MM.1S (cell line): Measurements from ENCODE around the gene RHEB.

Experiments used
- DNase-seq: peaks from one replicate; pipeline ENCODE4 v3.0.0-alpha.2; 2015
- H2AFZ ChIP-seq: fragments of 300-600 bp; sonication (generic); 2 replicates; pipeline ENCODE4 v1.6.0; 2016; ENCODE audit warnings: antibody characterized with exemption, low read length
- H3F3A ChIP-seq: fragments of 300-600 bp; sonication (generic); 2 replicates; pipeline ENCODE4 v1.6.1; 2016; ENCODE audit warnings: mild to moderate bottlenecking, antibody characterized with exemption, low read length, moderate library complexity, mixed read lengths; ENCODE audit not compliant: insufficient read depth
- H3K27ac ChIP-seq: fragments of 300-600 bp; sonication (generic); 2 replicates; pipeline ENCODE4 v1.5.1; 2016; ENCODE audit warnings: mild to moderate bottlenecking, low read length
- H3K27me3 ChIP-seq: fragments of 300-600 bp; sonication (generic); replicated peaks from 2 replicates; pipeline ENCODE4 v1.6.0; 2016; ENCODE audit warnings: low read length; ENCODE audit not compliant: insufficient read depth
- H3K36me3 ChIP-seq: fragments of 300-600 bp; sonication (generic); replicated peaks from 2 replicates; pipeline ENCODE4 v1.6.1; 2016; ENCODE audit warnings: mild to moderate bottlenecking, low read length, mixed read lengths; ENCODE audit not compliant: insufficient read depth
- H3K4me1 ChIP-seq: fragments of 300-600 bp; sonication (generic); 2 replicates; pipeline ENCODE4 v1.6.1; 2016; ENCODE audit warnings: low read length, mixed read lengths
- H3K4me2 ChIP-seq: fragments of 300-600 bp; sonication (generic); 2 replicates; pipeline ENCODE4 v1.6.0; 2016; ENCODE audit warnings: low read depth, low read length
- H3K4me3 ChIP-seq: fragments of 300-600 bp; sonication (generic); 2 replicates; pipeline ENCODE4 v1.5.1; 2016; ENCODE audit warnings: low read length, mixed read lengths
- H3K79me2 ChIP-seq: fragments of 300-600 bp; sonication (generic); 2 replicates; pipeline ENCODE4 v1.6.1; 2016; ENCODE audit warnings: mixed run types, low read length, mixed read lengths
- H3K9ac ChIP-seq: fragments of 300-600 bp; sonication (generic); 2 replicates; pipeline ENCODE4 v1.6.1; 2016; ENCODE audit warnings: low read length, mixed read lengths
- H3K9me2 ChIP-seq: fragments of 300-600 bp; sonication (generic); replicated peaks from 2 replicates; pipeline ENCODE4 v1.6.1; 2016; ENCODE audit warnings: mild to moderate bottlenecking, low read length, mixed read lengths; ENCODE audit not compliant: insufficient read depth
- H3K9me3 ChIP-seq: fragments of 300-600 bp; sonication (generic); replicated peaks from 2 replicates; pipeline ENCODE4 v1.6.1; 2016; ENCODE audit warnings: mild to moderate bottlenecking, low read length, mixed read lengths; ENCODE audit not compliant: insufficient read depth
- H4K20me1 ChIP-seq: fragments of 300-600 bp; sonication (generic); 2 replicates; pipeline ENCODE4 v1.6.1; 2016; ENCODE audit warnings: mild to moderate bottlenecking, low read length, moderate library complexity, mixed read lengths; ENCODE audit not compliant: insufficient read depth
- CTCF ChIP-seq: fragments of 300-600 bp; sonication (generic); IDR thresholded peaks from 2 replicates; pipeline ENCODE4 v1.5.1; 2016; ENCODE audit warnings: antibody characterized with exemption, low read length, mixed read lengths
- EZH2 ChIP-seq: fragments of 300-600 bp; sonication (generic); optimal IDR thresholded peaks from 2 replicates; pipeline ENCODE3; 2017; ENCODE audit warnings: low read depth, mild to moderate bottlenecking, antibody characterized with exemption, low read length, mixed read lengths
- EZH2phosphoT487 ChIP-seq: fragments of 300-600 bp; sonication (generic); IDR thresholded peaks from 2 replicates; pipeline ENCODE4 v1.6.1; 2018; ENCODE audit warnings: antibody characterized with exemption, low read length

Gene RHEB

GRCh38 chr7:151436446-151437158, 83.1 kb downstream of the RHEB start:
- Histone ChIP-seq H3K36me3 (no peaks in the 10 kb centered on the region), H3K27me3 (peaks cover 36% of the 10 kb centered on the region), H3K27ac (no peak overlapping the region), H3K4me2 (no peak overlapping the region), H3K9ac (no peak overlapping the region), H3K79me2 (no peaks in the 10 kb centered on the region), H3K9me2 (no peaks in the 10 kb centered on the region), H3K4me1 (no peaks in the 10 kb centered on the region), H4K20me1 (no peaks in the 10 kb centered on the region), H2AFZ (no peak overlapping the region), H3K4me3 (no peak overlapping the region), H3F3A (no peaks in the 10 kb centered on the region), H3K9me3 (no peaks in the 10 kb centered on the region)
- TF ChIP-seq CTCF (no peak), EZH2phosphoT487 (no peak), EZH2 (no peak)
- DNase-seq = no peak

- TF ChIP-seq EZH2 (no peak), EZH2phosphoT487 (no peak), CTCF (no peak)
- no peaks in the 10 kb centered on the region for H3K9me2 ChIP-seq
- no peak overlapping the region for H3K9ac ChIP-seq
- no peak overlapping the region for H2AFZ ChIP-seq
- H3K79me2 ChIP-seq = no peaks in the 10 kb centered on the region
- no peak for DNase-seq
- H3K36me3 ChIP-seq = no peaks in the 10 kb centered on the region
- no peak overlapping the region for H3K4me3 ChIP-seq
- H3K27me3 ChIP-seq = peaks cover 36% of the 10 kb centered on the region
- no peak overlapping the region for H3K4me2 ChIP-seq
- H4K20me1 ChIP-seq = no peaks in the 10 kb centered on the region
- H3K9me3 ChIP-seq = no peaks in the 10 kb centered on the region
- H3F3A ChIP-seq = no peaks in the 10 kb centered on the region
- H3K4me1 ChIP-seq = no peaks in the 10 kb centered on the region
- H3K27ac ChIP-seq = no peak overlapping the region
Measured at GRCh38 chr7:151435971-151436370, 83.7 kb downstream of the RHEB start.

- no peak overlapping the region for H3K9ac ChIP-seq
- no peak overlapping the region for H3K4me2 ChIP-seq
- H3F3A ChIP-seq = peaks cover under 1% of the 10 kb centered on the region; the same call in 1 of the 2 replicates
- no peaks in the 10 kb centered on the region for H3K79me2 ChIP-seq
- no peak for DNase-seq
- TF ChIP-seq EZH2 = no peak
- TF ChIP-seq EZH2phosphoT487 = no peak
- no peak for TF ChIP-seq CTCF
- no peaks in the 10 kb centered on the region for H3K9me3 ChIP-seq
- H3K27ac ChIP-seq = no peak overlapping the region
- H2AFZ ChIP-seq = no peak overlapping the region
- H4K20me1 ChIP-seq = no peaks in the 10 kb centered on the region
- H3K4me1 ChIP-seq = peaks cover 5% of the 10 kb centered on the region
- H3K9me2 ChIP-seq = no peaks in the 10 kb centered on the region
- H3K27me3 ChIP-seq = peaks cover 36% of the 10 kb centered on the region
- no peaks in the 10 kb centered on the region for H3K36me3 ChIP-seq
- H3K4me3 ChIP-seq = no peak overlapping the region
Measured at GRCh38 chr7:151435103-151435916, 84.4 kb downstream of the RHEB start.
